Activated effector memory CD4-positive, alpha-beta T cell treated with anti-CD3 and anti-CD28 coated beads, Interleukin-2, amount 50 U/mL, for 16 hours (primary cell): ENCODE data around the gene SERPINE3.

ENCODE experiments used
- DNase-seq: peaks from one replicate; pipeline ENCODE4 v3.0.0-alpha.2; 2020

SERPINE3 gene

DNA sequence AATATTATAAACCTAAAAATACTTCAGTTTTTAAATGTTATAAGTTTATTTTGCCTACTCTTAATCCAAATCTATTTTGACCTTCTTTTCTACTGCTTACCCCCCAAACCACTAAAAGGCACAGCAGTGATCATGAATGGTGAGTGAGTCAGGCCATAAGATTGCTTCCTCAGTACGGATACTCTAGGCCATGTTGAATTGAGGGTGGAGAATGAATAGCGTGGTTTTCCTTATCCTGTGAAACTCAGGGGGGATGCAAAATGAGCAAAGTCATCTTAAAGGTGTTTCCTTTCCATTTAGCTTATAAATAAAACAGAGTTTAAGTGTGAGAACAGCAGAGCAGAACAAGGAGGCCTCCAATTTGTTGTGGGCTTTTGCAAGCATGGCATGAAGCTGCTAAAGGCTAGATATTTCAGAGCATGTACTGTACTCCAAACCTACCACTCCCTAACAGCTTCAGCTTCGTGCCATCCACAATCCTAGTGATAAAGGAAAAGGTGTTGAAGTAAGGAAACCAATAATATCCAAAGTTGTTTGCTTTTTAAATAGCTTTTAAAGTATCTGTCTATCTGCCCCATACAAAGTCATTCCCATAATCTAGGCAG lies 25.0 kb downstream of the SERPINE3 start:
- DNase-seq, result no peak

DNA sequence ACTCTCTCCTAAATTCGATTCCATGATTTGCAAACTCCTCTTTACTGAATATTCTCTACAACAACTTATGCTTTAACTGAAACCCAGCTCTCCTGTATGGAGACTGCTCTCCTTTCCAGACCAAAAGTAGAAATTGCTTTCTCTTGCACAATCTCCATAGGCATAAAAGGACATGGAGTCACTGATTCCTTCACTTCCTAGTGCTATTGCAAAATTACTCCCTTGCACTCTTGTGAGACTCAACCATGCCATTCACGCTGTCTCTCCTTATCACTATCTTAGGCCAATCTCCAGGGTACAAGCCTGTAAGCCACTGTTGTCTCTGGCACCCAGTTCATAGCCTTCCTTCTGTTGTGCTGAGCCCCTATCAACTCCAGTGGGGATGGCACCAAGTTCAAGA lies 30.6 kb downstream of the SERPINE3 start:
- no peak for DNase-seq

DNA sequence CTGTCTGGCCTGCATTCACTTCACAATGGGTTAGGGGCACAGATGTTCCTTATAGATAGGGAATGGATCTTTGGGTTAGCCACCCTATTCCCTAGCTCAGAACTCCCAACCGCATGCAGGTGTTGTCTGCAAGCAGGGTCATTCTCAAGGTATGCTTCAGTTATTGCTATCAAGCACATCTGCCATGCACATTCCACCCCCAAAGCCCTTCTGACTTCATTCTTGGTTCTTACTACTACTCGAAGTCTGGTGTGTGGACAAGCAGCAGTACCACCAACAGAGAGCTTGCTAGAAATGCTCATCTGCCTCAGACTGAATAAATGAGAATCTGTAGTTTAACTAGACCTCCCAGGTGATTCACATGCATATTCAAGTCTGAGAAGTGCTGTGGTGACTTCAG lies 31.3 kb downstream of the SERPINE3 start:
- DNase-seq, result no peak

DNA sequence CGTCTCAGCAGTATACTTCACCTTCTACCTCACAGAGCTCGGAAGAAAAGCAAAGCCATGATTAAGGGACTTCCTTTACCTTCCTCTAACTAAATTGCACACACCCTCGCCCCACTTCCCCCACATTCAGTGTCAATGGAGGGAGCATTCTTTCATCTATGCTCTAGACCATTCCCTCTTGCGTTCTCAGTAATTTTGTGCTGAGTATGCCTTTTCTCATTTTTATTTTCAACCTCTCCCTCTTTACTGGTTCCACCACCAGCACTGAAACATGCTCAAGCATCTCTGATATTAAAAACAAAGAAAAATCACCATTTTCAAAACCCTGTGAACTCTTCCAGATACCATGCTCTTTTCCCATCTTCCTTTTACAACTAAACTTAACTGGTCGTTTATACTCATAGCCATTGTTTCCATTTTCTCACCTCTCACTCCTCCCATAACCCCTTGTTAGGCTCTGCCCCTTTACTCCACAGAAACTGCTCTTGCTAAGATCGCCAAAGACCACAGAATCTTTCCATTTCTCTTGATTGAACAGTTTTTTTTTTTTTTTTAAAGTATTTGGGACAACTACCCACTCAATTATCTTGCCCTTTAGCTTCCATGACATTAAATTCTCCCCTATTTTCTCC lies 32.4 kb downstream of the SERPINE3 start:
- DNase-seq, result no peak

DNA sequence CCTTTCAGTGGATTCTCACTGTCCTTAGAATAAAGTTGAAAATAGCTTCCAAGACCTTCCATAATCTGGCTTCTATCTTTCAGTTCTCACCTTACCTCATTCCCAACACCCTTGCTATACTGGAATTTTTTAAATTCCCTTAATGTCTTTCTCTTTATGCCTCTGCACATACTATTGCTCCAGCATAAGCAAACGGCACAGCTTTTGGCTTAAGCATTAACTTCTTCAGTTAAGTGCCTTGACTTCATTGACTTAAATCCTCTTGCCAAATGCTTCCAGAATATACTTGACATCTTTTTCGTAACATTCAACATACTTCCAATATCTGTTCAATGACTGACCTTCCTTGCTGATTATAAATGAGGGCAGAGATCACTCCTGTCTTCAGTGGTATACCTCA lies 34.0 kb downstream of the SERPINE3 start:
- DNase-seq, result no peak

DNA sequence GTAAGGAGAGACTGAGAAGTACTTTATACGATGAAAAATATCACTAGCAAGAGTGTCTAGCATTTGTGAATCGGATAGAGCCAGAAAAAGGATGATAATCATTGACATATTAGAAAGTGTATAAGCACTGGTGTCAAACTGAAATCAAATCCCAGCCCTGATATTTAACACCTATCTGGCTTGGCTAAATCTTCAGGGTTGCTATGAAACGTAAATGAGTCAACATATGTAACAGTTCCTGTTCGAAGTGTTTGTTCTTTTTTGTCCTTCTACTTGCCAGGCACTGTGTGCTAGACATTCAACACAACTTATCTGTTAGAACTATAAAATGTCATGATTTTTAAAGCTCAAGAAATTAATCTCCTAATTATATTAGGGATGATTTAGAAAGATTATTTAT lies 40.8 kb downstream of the SERPINE3 start:
- DNase-seq, result no peak

DNA sequence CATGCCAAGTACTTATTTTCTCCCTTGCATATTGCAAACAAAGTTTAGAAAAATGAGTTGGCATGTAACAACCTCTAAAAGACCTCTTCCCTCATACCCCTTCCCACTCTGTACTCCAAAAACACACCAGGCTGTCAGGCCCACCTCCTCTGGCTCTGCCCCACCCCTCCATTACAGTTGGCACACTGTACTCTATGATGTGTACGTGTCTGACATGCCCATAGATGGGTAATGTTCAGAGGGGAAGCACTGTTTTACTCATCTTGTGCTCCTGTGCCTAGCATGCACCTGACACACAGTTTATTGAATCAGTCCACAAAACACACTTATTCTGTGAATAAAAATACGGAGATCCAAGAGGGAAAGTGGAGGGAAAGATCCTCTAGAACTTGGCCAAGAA lies 45.6 kb downstream of the SERPINE3 start:
- DNase-seq, result no peak

DNA sequence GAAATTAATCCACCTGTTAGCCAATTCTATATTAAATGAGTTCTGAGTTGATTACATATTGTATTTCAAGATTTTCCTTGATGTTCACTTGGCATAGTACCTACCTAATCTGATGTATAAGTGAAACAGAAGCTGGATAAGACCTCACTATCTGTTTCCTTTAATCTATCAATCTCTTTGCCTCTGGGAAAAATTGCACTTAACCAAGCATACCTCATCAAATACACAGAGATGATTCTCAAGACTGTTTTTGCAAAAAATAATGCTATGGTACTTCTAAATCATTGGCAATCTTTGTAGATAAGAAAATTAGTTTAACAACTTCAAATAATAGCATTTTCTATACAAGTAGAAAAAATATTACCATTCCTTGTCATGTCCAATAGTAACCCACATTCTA lies 55.2 kb downstream of the SERPINE3 start:
- DNase-seq, result no peak

DNA sequence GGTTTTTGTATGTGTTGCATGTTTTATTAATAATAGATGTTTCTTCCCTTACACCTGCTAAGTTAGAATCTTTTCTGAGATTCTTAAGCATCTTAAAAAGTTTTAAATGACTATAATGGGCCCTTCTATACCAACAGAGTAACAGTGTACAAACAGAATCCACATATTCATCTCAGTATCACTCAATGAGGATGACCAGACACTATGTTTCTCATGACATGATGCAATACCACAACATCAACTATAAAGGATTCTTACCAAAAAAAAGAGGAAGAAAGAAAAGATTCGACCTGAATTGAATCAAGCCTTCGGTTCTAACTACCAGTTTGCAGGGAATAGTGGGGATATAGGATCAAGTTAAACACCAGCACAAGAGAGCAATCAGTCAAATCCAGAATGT lies 56.9 kb downstream of the SERPINE3 start:
- no peak for DNase-seq

DNA sequence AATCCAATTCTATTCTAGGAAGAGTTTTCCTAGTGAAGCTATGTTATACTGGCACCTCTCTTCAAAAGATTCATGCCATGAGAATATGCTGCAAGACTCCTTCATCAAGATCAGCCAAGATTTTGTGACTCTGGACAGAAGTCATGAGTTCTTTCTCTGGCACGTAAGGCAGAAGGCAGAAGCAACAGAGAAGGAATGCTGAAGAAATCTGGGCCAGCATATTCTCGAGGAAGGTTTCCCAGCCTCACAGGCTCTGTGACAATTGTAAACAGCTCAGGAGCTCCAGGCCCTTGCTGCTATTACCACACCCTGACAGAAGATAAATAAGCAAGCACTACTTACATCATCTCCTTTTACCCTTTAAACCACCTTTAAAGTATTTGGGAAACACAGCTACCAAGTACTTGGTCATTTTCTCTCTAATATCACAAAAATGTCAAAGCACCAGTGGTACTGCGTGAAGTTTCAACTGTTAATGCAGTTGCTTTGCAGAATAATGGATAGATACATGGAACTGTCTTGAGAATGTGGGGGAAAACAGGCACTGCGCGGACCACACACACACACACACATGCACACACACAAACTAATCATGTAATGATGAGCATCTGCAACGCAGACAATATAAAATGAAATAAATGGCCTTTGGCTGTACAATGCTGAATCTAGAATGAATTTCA lies 57.9 kb downstream of the SERPINE3 start:
- no peak for DNase-seq

DNA sequence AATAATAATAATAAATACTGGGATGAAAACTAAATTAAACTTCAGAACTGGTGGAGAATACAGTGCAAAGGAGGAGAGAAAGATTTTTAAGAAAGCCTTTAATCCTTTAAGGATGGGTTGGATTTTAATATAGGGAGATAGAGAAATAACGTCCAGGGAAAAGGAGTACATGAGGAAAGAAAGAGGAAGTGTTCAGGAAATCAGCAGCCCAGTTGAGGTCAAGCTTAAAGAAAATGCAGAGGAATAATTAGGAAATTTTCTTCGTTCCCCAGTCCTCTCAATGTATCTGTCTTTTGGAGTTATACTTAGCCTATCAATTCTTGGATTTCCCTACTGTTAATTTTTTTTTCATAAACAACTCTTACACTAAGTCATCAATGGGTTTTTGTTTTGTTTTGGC lies 65.7 kb downstream of the SERPINE3 start:
- DNase-seq, result no peak

DNA sequence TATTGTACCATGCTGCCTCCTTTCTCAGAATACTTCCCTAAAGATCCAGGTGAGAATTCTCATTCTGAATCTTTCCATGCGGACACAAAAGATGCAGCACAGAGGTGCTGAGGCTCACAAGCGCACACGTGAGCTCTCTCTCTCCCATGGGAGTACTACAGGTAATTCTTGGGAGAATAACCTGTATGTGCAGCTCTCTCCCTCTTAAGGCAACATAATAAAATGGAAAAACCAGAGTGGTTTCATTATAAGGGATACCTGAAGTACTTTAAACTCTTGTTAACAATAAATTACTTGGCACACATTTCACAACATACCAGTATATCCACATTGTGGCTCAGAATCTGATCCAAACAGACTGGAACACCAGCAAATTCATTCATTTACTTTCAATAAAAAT lies 72.9 kb downstream of the SERPINE3 start:
- DNase-seq, result no peak
